MM.1S (cell line): Measurements from ENCODE around the gene SMG7.

ENCODE experiments used
- DNase-seq: peaks from one replicate; pipeline ENCODE4 v3.0.0-alpha.2; 2015
- H2AFZ ChIP-seq: fragments of 300-600 bp; sonication (generic); 2 replicates; pipeline ENCODE4 v1.6.0; 2016; ENCODE audit warnings: antibody characterized with exemption, low read length
- H3F3A ChIP-seq: fragments of 300-600 bp; sonication (generic); 2 replicates; pipeline ENCODE4 v1.6.1; 2016; ENCODE audit warnings: mild to moderate bottlenecking, antibody characterized with exemption, low read length, moderate library complexity, mixed read lengths; ENCODE audit not compliant: insufficient read depth
- H3K27ac ChIP-seq: fragments of 300-600 bp; sonication (generic); 2 replicates; pipeline ENCODE4 v1.5.1; 2016; ENCODE audit warnings: mild to moderate bottlenecking, low read length
- H3K27me3 ChIP-seq: fragments of 300-600 bp; sonication (generic); replicated peaks from 2 replicates; pipeline ENCODE4 v1.6.0; 2016; ENCODE audit warnings: low read length; ENCODE audit not compliant: insufficient read depth
- H3K36me3 ChIP-seq: fragments of 300-600 bp; sonication (generic); replicated peaks from 2 replicates; pipeline ENCODE4 v1.6.1; 2016; ENCODE audit warnings: mild to moderate bottlenecking, low read length, mixed read lengths; ENCODE audit not compliant: insufficient read depth
- H3K4me1 ChIP-seq: fragments of 300-600 bp; sonication (generic); 2 replicates; pipeline ENCODE4 v1.6.1; 2016; ENCODE audit warnings: low read length, mixed read lengths
- H3K4me2 ChIP-seq: fragments of 300-600 bp; sonication (generic); 2 replicates; pipeline ENCODE4 v1.6.0; 2016; ENCODE audit warnings: low read depth, low read length
- H3K4me3 ChIP-seq: fragments of 300-600 bp; sonication (generic); 2 replicates; pipeline ENCODE4 v1.5.1; 2016; ENCODE audit warnings: low read length, mixed read lengths
- H3K79me2 ChIP-seq: fragments of 300-600 bp; sonication (generic); 2 replicates; pipeline ENCODE4 v1.6.1; 2016; ENCODE audit warnings: mixed run types, low read length, mixed read lengths
- H3K9ac ChIP-seq: fragments of 300-600 bp; sonication (generic); 2 replicates; pipeline ENCODE4 v1.6.1; 2016; ENCODE audit warnings: low read length, mixed read lengths
- H3K9me2 ChIP-seq: fragments of 300-600 bp; sonication (generic); replicated peaks from 2 replicates; pipeline ENCODE4 v1.6.1; 2016; ENCODE audit warnings: mild to moderate bottlenecking, low read length, mixed read lengths; ENCODE audit not compliant: insufficient read depth
- H3K9me3 ChIP-seq: fragments of 300-600 bp; sonication (generic); replicated peaks from 2 replicates; pipeline ENCODE4 v1.6.1; 2016; ENCODE audit warnings: mild to moderate bottlenecking, low read length, mixed read lengths; ENCODE audit not compliant: insufficient read depth
- H4K20me1 ChIP-seq: fragments of 300-600 bp; sonication (generic); 2 replicates; pipeline ENCODE4 v1.6.1; 2016; ENCODE audit warnings: mild to moderate bottlenecking, low read length, moderate library complexity, mixed read lengths; ENCODE audit not compliant: insufficient read depth
- EZH2 ChIP-seq: fragments of 300-600 bp; sonication (generic); optimal IDR thresholded peaks from 2 replicates; pipeline ENCODE3; 2017; ENCODE audit warnings: low read depth, mild to moderate bottlenecking, antibody characterized with exemption, low read length, mixed read lengths
- EZH2phosphoT487 ChIP-seq: fragments of 300-600 bp; sonication (generic); IDR thresholded peaks from 2 replicates; pipeline ENCODE4 v1.6.1; 2018; ENCODE audit warnings: antibody characterized with exemption, low read length
- TF ChIP-seq, protein P1 (sequence below): fragments of 300-600 bp; sonication (generic); IDR thresholded peaks from 2 replicates; pipeline ENCODE4 v1.5.1; 2016; ENCODE audit warnings: antibody characterized with exemption, low read length, mixed read lengths

SMG7 gene

DNA sequence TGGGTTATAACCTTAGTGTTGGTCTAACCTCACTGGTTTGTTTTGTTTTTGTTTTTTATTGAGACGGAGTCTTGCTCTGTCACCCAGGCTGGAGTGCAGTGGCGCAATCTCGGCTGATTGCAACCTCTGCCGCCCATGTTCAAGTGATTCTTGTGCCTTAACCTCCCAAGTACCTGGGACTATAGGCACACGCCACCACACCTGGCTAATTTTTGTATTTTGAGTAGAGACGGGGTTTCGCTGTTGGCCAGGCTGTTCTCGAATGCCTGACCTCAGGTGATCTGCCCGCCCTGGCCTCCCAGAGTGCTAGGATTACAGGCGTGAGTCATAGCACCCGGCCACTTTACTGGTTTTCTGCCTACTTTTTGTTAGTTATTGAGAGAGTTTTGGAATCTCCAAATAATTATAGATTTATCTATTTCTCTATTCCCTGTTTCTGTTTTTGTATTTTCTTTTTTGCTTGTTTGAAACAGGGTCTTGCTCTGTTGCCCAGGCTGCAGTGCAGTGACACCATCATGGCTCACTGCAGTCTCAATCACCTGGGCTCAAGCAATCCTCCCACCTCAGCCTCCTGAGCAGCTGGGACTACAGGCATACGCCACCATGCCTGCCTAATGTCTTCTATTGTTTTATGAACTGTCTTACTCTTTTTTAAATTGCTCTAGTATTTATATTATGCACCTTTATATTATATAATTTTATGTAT is 21.4 kb downstream of the SMG7 start:
- TF ChIP-seq EZH2phosphoT487 (no peak), EZH2 (no peak)
- TF ChIP-seq, protein P1, sequence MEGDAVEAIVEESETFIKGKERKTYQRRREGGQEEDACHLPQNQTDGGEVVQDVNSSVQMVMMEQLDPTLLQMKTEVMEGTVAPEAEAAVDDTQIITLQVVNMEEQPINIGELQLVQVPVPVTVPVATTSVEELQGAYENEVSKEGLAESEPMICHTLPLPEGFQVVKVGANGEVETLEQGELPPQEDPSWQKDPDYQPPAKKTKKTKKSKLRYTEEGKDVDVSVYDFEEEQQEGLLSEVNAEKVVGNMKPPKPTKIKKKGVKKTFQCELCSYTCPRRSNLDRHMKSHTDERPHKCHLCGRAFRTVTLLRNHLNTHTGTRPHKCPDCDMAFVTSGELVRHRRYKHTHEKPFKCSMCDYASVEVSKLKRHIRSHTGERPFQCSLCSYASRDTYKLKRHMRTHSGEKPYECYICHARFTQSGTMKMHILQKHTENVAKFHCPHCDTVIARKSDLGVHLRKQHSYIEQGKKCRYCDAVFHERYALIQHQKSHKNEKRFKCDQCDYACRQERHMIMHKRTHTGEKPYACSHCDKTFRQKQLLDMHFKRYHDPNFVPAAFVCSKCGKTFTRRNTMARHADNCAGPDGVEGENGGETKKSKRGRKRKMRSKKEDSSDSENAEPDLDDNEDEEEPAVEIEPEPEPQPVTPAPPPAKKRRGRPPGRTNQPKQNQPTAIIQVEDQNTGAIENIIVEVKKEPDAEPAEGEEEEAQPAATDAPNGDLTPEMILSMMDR: no peak
- no peak for DNase-seq

DNA sequence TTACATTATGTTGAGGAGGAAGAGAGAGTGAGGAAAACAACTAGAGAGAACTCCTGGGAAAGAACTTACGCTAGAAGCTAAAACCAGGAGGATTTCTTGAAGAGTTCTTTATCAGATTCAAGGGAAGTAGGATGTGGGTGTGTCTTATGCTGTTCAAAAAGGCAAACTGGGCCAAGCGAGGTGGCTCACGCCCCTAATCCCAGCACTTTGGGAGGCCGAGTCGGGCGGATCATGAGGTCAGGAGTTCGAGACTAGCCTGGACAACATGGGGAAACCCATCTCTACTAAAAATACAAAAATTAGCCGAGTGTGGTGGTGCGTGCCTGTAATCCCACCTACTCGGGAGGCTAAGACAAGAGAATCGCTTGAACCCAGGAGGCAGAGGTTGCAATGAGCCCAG is 23.1 kb downstream of the SMG7 start:
- Histone ChIP-seq H3K4me3 (no peak overlapping the region), H3K9ac (no peak overlapping the region), H3K27me3 (no peaks in the 10 kb centered on the region), H3K79me2 (peaks cover 97% of the 10 kb centered on the region), H3K4me1 (peaks cover 15% of the 10 kb centered on the region), H4K20me1 (peaks cover 30% of the 10 kb centered on the region; the same call in 1 of the 2 replicates), H3K9me3 (no peaks in the 10 kb centered on the region), H3K9me2 (no peaks in the 10 kb centered on the region), H3K27ac (no peak overlapping the region), H3K4me2 (no peak overlapping the region), H2AFZ (no peak overlapping the region), H3F3A (no peaks in the 10 kb centered on the region), H3K36me3 (no peaks in the 10 kb centered on the region)
- no peak for TF ChIP-seq EZH2phosphoT487
- DNase-seq: no peak

More for the DNA sequence above, 21.4 kb downstream of the SMG7 start:
- H3K27ac ChIP-seq: no peak overlapping the region
- no peaks in the 10 kb centered on the region for H3K9me2 ChIP-seq
- H4K20me1 ChIP-seq: peaks cover 31% of the 10 kb centered on the region; the same call in 1 of the 2 replicates
- no peaks in the 10 kb centered on the region for H3K27me3 ChIP-seq
- no peaks in the 10 kb centered on the region for H3K36me3 ChIP-seq
- H3K4me2 ChIP-seq: no peak overlapping the region
- H2AFZ ChIP-seq: no peak overlapping the region
- no peak overlapping the region for H3K4me3 ChIP-seq
- H3K4me1 ChIP-seq: peaks cover 15% of the 10 kb centered on the region
- no peaks in the 10 kb centered on the region for H3K9me3 ChIP-seq
- no peaks in the 10 kb centered on the region for H3F3A ChIP-seq
- H3K79me2 ChIP-seq: peaks cover 96% of the 10 kb centered on the region
- H3K9ac ChIP-seq: no peak overlapping the region

DNA sequence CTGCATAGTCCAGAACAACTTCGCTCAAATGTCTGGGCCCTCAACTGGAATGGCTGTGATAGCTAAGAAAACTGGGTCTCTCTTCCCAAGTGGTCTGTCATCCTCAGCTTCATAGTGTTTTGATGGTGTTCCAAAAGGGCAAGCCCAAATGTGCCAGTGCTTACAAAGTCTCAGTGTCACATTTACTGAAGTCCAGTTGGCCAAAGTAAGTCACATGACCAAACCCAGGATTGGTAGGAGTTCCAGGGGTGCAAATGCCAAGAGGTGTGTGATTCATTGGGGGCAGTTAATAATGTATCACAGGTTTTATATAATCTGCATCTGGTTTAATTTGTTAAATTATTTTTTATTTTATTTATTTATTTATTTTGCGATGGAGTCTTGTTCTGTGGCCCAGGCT is 24.9 kb downstream of the SMG7 start:
- Histone ChIP-seq H3K79me2 (peaks cover 98% of the 10 kb centered on the region), H2AFZ (no peak overlapping the region), H3K36me3 (no peaks in the 10 kb centered on the region), H3K4me1 (peaks cover 17% of the 10 kb centered on the region), H3K4me2 (no peak overlapping the region), H3K9me3 (no peaks in the 10 kb centered on the region), H3F3A (no peaks in the 10 kb centered on the region), H4K20me1 (peaks cover 37% of the 10 kb centered on the region; the same call in 1 of the 2 replicates), H3K27me3 (no peaks in the 10 kb centered on the region), H3K27ac (no peak overlapping the region), H3K4me3 (no peak overlapping the region), H3K9me2 (no peaks in the 10 kb centered on the region), H3K9ac (no peak overlapping the region)
- no peak for DNase-seq
- TF ChIP-seq EZH2: no peak
- TF ChIP-seq, protein P1: no peak
- no peak for TF ChIP-seq EZH2phosphoT487

DNA sequence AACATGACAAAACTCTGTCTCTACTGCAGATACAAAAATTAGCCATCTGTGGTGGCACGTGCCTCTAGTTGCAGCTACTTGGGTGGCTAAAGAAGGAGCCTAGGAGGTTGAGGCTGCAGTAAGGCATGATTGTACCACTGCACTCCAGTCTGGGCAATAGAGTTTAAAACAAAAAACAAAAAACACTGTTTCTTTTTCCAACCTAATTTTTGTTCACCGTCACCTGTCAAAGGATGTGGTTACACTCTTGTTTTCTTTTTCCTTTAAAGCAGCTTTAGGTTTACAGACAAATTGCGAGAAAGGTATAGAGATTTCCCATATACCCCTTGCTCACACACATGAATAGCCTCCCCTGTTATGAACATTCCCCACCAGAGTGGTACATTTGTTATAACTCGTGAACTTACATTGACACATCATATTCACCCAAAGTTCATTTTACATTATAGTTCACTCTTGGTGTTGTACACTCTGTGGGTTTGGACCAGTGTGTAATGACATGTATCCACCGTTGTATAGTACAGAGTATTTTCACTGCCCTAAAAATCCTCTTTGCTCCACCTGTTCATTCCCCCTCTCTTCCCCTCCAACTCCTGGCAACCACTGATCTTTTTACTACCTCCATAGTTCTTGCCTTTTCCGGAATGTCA is 26.2 kb downstream of the SMG7 start:
- no peak overlapping the region for H2AFZ ChIP-seq
- H3K27ac ChIP-seq: no peak overlapping the region
- H3K4me2 ChIP-seq: no peak overlapping the region
- peaks cover 42% of the 10 kb centered on the region; the same call in 1 of the 2 replicates for H4K20me1 ChIP-seq
- H3K4me1 ChIP-seq: peaks cover 24% of the 10 kb centered on the region
- no peak for DNase-seq
- H3K9ac ChIP-seq: no peak overlapping the region
- H3K27me3 ChIP-seq: no peaks in the 10 kb centered on the region
- no peak overlapping the region for H3K4me3 ChIP-seq
- peaks cover 98% of the 10 kb centered on the region for H3K79me2 ChIP-seq
- H3K36me3 ChIP-seq: no peaks in the 10 kb centered on the region
- no peaks in the 10 kb centered on the region for H3K9me2 ChIP-seq
- no peaks in the 10 kb centered on the region for H3F3A ChIP-seq
- H3K9me3 ChIP-seq: no peaks in the 10 kb centered on the region
- TF ChIP-seq EZH2: no peak
- TF ChIP-seq, protein P1: no peak
- no peak for TF ChIP-seq EZH2phosphoT487
